Esophagus (tissue), 2 donors: ENCODE measurements around the gene STT3A. TPM values are rescaled to one million over a fixed set of nuclear protein-coding genes. Genes with fewer than 3 reads are reported as not detected.

ENCODE experiments used
- H3K27ac ChIP-seq, 2 donors: one replicate each; pipeline ENCODE4 v1.5.1; 2013; ENCODE audit warnings: low read depth in 2 of 2, mild to moderate bottlenecking in 2 of 2, inconsistent platforms in 1 of 2, low read length in 1 of 2, moderate library complexity in 1 of 2
- H3K27me3 ChIP-seq, 2 donors: one replicate each; pipeline ENCODE4 v1.6.1; 2013; ENCODE audit warnings: low read length in 2 of 2, control low read depth in 1 of 2, mild to moderate bottlenecking in 1 of 2; ENCODE audit not compliant: insufficient read depth in 2 of 2, control insufficient read depth in 1 of 2
- H3K36me3 ChIP-seq, 2 donors: one replicate each; pipeline ENCODE4 v1.6.1; 2013; ENCODE audit warnings: low read length in 1 of 2; ENCODE audit not compliant: control insufficient read depth in 2 of 2, insufficient read depth in 2 of 2
- H3K4me1 ChIP-seq, 2 donors: one replicate each; pipeline ENCODE4 v1.6.1; 2013; ENCODE audit warnings: low read length in 1 of 2; ENCODE audit not compliant: control insufficient read depth in 2 of 2, insufficient read depth in 2 of 2
- H3K4me3 ChIP-seq, 2 donors: one replicate each; pipeline ENCODE4 v1.5.1; 2013; ENCODE audit warnings: low read length in 2 of 2, mild to moderate bottlenecking in 2 of 2, low read depth in 1 of 2, moderate library complexity in 1 of 2
- H3K9me3 ChIP-seq, 2 donors: one replicate each; pipeline ENCODE4 v1.6.1; 2013; ENCODE audit warnings: mild to moderate bottlenecking in 2 of 2, low read depth in 1 of 2, low read length in 1 of 2, moderate library complexity in 1 of 2; ENCODE audit not compliant: control insufficient read depth in 2 of 2, insufficient read depth in 1 of 2
- WGBS, 2 donors: extraction: QIAGEN DNeasy Blood & Tissue Kit; methylation state at CpG; one replicate each; pipeline ENCODE4 v1.1.7; 2013; 5-methylcytosine and 5-hydroxymethylcytosine counted together
- polyA plus RNA-seq, 2 donors: library from polyadenylated mRNA; stranded (reverse); fragments of 200-250 nt; gene quantifications; one replicate each; pipeline ENCODE4 v1.2.3, GENCODE V29; 2013
- donor health status: healthy with polysubstance abuse.
- donor health status: Bipolar disorder and iron deficiency.

The STT3A gene
- polyA plus RNA-seq, 2 donors, result 19.1 to 38.6 TPM

- Histone ChIP-seq H3K27ac (no peak overlapping the region), H3K4me3 (no peak overlapping the region), H3K4me1 (no peaks in the 10 kb centered on the region), H3K36me3 (peaks cover 20 to 23% of the 10 kb centered on the region in 2 donors), H3K9me3 (no peaks in the 10 kb centered on the region), H3K27me3 (no peaks in the 10 kb centered on the region)
- WGBS, 2 donors, result 88 to 89% methylated on average over 7 of the region's 7 CpGs
Observed at GRCh38 chr11:125609545-125609944, 16.9 kb downstream of the STT3A start.

DNA sequence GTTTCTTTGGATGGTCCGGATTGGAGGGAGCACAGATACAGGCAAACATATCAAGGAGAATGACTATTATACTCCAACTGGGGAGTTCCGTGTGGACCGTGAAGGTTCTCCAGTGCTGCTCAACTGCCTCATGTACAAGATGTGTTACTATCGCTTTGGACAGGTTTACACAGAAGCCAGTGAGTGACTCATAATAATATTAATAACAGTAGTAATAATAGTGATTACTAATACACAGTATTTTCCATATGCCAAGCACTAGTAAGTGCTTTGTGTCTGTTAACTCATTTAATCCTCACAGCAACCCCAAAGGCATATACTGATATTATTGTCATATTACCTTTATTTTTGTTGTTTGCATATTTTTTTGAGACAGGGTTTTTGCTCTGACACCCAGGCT is 25.7 kb downstream of the STT3A start:
- H3K27ac ChIP-seq, result no peak overlapping the region
- H3K36me3 ChIP-seq, result peaks cover 7 to 16% of the 10 kb centered on the region in 2 donors
- H3K9me3 ChIP-seq, result no peaks in the 10 kb centered on the region
- WGBS, 2 donors, result 73 to 86% methylated on average over 4 of the region's 4 CpGs
- H3K4me1 ChIP-seq, result no peaks in the 10 kb centered on the region
- no peak overlapping the region for H3K4me3 ChIP-seq
- H3K27me3 ChIP-seq, result no peaks in the 10 kb centered on the region

DNA sequence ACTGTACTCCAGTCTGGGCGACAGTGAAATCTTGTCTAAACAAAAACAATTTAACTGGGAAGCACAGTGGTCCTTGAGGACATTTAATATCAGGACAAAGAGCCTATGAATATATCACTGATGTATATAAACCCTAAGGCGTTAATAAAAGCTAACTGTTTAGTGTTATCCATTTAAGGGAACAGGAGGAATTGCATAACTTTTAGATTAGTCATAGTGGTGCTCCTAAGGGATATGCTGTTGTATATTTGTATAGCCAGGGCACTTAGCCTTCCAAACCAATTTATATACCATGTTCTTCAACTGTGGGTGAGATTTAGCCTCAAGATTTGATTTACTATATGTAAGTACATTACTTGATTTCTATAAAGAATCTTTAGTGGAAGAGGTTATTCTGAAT is 29.3 kb downstream of the STT3A start:
- 67 to 74% methylated on average over 2 of the region's 2 CpGs for WGBS, 2 donors
- no peaks in the 10 kb centered on the region for H3K27me3 ChIP-seq
- H3K4me3 ChIP-seq, result no peak overlapping the region
- no peak overlapping the region for H3K27ac ChIP-seq
- no peaks in the 10 kb centered on the region for H3K4me1 ChIP-seq
- no peaks in the 10 kb centered on the region for H3K9me3 ChIP-seq
- peaks cover 7 to 11% of the 10 kb centered on the region in 2 donors for H3K36me3 ChIP-seq

DNA sequence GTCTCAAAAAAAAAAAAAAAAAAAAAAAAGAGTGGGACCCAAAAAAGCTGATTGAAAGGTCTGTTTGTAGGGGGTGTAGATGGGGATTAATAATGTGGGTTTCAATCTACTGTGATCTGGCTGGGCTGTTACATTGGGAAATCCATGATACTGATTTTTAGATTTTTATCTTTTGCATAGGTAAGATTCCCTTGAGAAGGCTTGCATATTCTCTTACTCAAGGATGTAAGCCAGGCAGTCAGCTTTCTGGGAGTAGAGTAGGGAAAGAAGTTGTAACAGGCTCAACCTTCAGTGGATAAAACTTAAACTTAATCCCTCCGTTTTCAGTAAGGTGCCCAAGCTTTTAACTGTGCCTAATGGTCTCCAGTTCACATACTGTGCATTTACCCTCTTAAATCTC is 30.4 kb downstream of the STT3A start:
- H3K9me3 ChIP-seq, result no peaks in the 10 kb centered on the region
- H3K27ac ChIP-seq, result no peak overlapping the region
- no peak overlapping the region for H3K4me3 ChIP-seq
- H3K36me3 ChIP-seq, result peaks cover 7 to 11% of the 10 kb centered on the region in 2 donors
- no peaks in the 10 kb centered on the region for H3K4me1 ChIP-seq
- WGBS, 2 donors, result 84 to 88% methylated on average over 1 of the region's 1 CpG
- H3K27me3 ChIP-seq, result no peaks in the 10 kb centered on the region

GRCh38 chr11:125624756-125625213 is 32.1 kb downstream of the STT3A start, which contains the start of gene CHEK1:
Gene CHEK1 (plus strand): TSS chr11:125625163. CDS start chr11:125626769, 1,606 bp downstream.
- H3K4me1 ChIP-seq, result no peaks in the 10 kb centered on the region
- no peaks in the 10 kb centered on the region for H3K9me3 ChIP-seq
- peak within 1 kb of the TSS; percentile 64 to 75 for H3K4me3 ChIP-seq
- no peaks in the 10 kb centered on the region for H3K27me3 ChIP-seq
- peak within 1 kb of the TSS; percentile 94 to 96 for H3K27ac ChIP-seq
- H3K36me3 ChIP-seq, result peaks cover 2 to 4% of the 10 kb centered on the region in 2 donors
- 52 to 56% methylated on average over 9 of the region's 9 CpGs for WGBS, 2 donors

DNA sequence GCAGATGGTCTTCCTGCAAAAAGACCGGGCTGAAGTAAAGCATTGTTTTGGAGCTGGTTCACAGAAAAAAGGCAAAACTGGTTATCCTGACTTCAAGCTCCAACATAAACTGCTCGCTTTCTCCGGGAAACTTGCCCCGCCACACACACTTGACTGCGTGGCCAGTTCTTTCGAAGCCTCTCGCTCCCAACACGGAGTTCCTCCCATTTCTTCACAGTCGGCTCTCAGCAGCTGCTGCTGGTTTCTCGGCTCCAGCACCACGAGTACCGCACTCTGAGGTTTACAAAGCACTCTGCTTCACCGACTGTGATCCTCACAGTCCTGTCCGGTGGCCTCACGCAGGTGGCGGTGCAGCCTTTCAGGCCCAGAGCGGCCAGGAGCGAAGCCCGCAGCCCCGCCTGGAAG is 32.6 kb downstream of the STT3A start:
- H3K36me3 ChIP-seq, result peaks cover 0 to 3% of the 10 kb centered on the region in 2 donors
- peak overlapping the region; percentile 64 to 75 for H3K4me3 ChIP-seq
- WGBS, 2 donors, result 0 to 1% methylated on average over 20 of the region's 20 CpGs

GRCh38 chr11:125625630-125626287 is 33.1 kb downstream of the STT3A start:
- peak overlapping the region; percentile 94 to 96 for H3K27ac ChIP-seq
- H3K4me3 ChIP-seq, result peak overlapping the region; percentile 64 to 75
- H3K4me1 ChIP-seq, result no peaks in the 10 kb centered on the region
- H3K27me3 ChIP-seq, result no peaks in the 10 kb centered on the region
- H3K36me3 ChIP-seq, result peaks cover 0 to 3% of the 10 kb centered on the region in 2 donors
- H3K9me3 ChIP-seq, result no peaks in the 10 kb centered on the region
- 1% methylated on average over 49 to 51 of the region's 51 CpGs for WGBS, 2 donors

More for the DNA sequence above, 32.6 kb downstream of the STT3A start:
- Histone ChIP-seq H3K9me3 (no peaks in the 10 kb centered on the region), H3K4me1 (no peaks in the 10 kb centered on the region), H3K27me3 (no peaks in the 10 kb centered on the region), H3K27ac (peak overlapping the region; percentile 94 to 96)

GRCh38 chr11:125626288-125626950 is 33.8 kb downstream of the STT3A start:
- Histone ChIP-seq H3K36me3 (no peaks in the 10 kb centered on the region), H3K9me3 (no peaks in the 10 kb centered on the region), H3K4me1 (no peaks in the 10 kb centered on the region), H3K27me3 (no peaks in the 10 kb centered on the region), H3K4me3 (peak overlapping the region; percentile 64 to 75), H3K27ac (peak overlapping the region; percentile 94 to 96)
- 0 to 1% methylated on average over 18 of the region's 18 CpGs for WGBS, 2 donors

DNA sequence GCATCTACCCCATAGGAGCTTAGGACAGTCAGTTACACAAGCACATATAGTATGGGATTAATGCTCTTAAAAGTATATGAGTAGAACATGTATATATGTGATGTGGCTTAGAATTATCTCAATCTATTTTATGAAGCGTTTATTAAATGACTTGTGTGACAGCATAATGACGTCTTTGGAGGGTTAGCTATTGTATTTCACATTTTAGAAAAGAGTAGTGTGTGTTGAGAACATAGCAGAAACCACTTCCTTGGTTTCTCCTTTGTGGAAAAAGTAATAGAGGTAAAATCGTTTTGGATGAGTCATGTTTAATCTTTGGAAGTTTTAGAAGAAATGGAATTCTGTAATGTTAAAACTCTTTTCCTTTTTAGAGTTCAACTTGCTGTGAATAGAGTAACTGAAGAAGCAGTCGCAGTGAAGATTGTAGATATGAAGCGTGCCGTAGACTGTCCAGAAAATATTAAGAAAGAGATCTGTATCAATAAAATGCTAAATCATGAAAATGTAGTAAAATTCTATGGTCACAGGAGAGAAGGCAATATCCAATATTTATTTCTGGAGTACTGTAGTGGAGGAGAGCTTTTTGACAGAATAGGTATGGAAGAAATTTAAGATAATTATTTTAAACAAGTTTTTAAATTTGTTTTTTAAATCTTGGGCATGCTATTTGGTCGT is 34.7 kb downstream of the STT3A start:
- Histone ChIP-seq H3K4me3 (peak overlapping the region in 1 of 2 donors; percentile 64), H3K9me3 (no peaks in the 10 kb centered on the region), H3K27ac (no peak overlapping the region), H3K27me3 (no peaks in the 10 kb centered on the region), H3K36me3 (no peaks in the 10 kb centered on the region), H3K4me1 (no peaks in the 10 kb centered on the region)
- whole genome bisulfite sequencing, 2 donors, result 66% methylated on average over 7 of the region's 7 CpGs
